Kidney (tissue), 14 donors: ENCODE measurements around the gene KIR2DL3. TPM values are rescaled to one million over a fixed set of nuclear protein-coding genes. Genes with fewer than 3 reads are reported as not detected.
"Not testable (repeated sequence)": the region's sequence is repeated elsewhere in the genome, so short reads cannot be mapped to it uniquely, and the experiment has no call there.

Experiments
- DNase-seq, 5 donors: peaks; one replicate each; pipeline ENCODE4 v3.0.0-alpha.2; 2013 to 2020
- FAIRE-seq: peaks from 2 replicates; lab custom pipeline; 2012; peaks lifted over from hg19 to GRCh38; lab: Jason Lieb, UNC
- H3K27ac ChIP-seq, 2 donors: one replicate each; pipeline ENCODE4 v1.7.0; 2013; ENCODE audit warnings: low read depth in 2 of 2, low read length in 2 of 2, inconsistent platforms in 1 of 2
- H3K27me3 ChIP-seq: one replicate; pipeline ENCODE4 v1.7.1; 2013; ENCODE audit warnings: low read length, inconsistent platforms; ENCODE audit not compliant: control insufficient read depth, insufficient read depth
- H3K36me3 ChIP-seq, 3 donors: one replicate each; pipeline versions ENCODE4 v1.7.0 to v1.7.1; 2013; ENCODE audit warnings: low read length in 3 of 3, control low read depth in 1 of 3, inconsistent platforms in 1 of 3; ENCODE audit not compliant: insufficient read depth in 3 of 3, control insufficient read depth in 2 of 3
- H3K4me1 ChIP-seq, 3 donors: one replicate each; pipeline versions ENCODE4 v1.7.0 to v1.7.1; 2013; ENCODE audit warnings: low read length in 3 of 3, inconsistent platforms in 1 of 3, low read depth in 1 of 3; ENCODE audit not compliant: control insufficient read depth in 2 of 3, insufficient read depth in 2 of 3
- H3K4me3 ChIP-seq, 3 donors: one replicate each; pipeline versions ENCODE4 v1.7.0 to v1.8.1; 2013; ENCODE audit warnings: low read length in 3 of 3, control low read depth in 1 of 3, inconsistent platforms in 1 of 3
- H3K9ac ChIP-seq, 3 donors: one replicate each; pipeline versions ENCODE4 v1.7.0 to v1.7.1; 2013; ENCODE audit warnings: low read length in 3 of 3, control low read depth in 1 of 3, inconsistent platforms in 1 of 3
- H3K9me3 ChIP-seq, 3 donors: one replicate each; pipeline versions ENCODE4 v1.7.0 to v1.7.1; 2013; ENCODE audit warnings: low read length in 3 of 3, control low read depth in 1 of 3, inconsistent platforms in 1 of 3; ENCODE audit not compliant: control insufficient read depth in 2 of 3, insufficient read depth in 1 of 3
- intact Hi-C: fragments of 100-400 bp; cut with DNase I; formaldehyde crosslinking; loops from one replicate; pipeline ENCODE4 v1.11.1; 2022
- polyA plus RNA-seq: library from polyadenylated mRNA; stranded (reverse); fragments of 350-450 nt; fragmentation: Illumina TruSeq; extraction: RNeasy Lipid Tissue Mini Kit (QIAGEN cat#74804); gene quantifications from one replicate; pipeline ENCODE4 v1.2.3, GENCODE V29; 2014; ENCODE audit warnings: low read depth, low replicate concordance; ENCODE audit not compliant: insufficient read depth
- total RNA-seq: library from RNA; stranded (reverse); fragmentation: NEBNext Ultra II Directional; extraction: Animal tissue kit (Norgen Biotek cat#: 25700); gene quantifications from one replicate; pipeline ENCODE4 v1.2.1, GENCODE V29; 2021
- TF ChIP-seq, protein P1 (sequence below): IDR thresholded peaks from 3 replicates; pipeline ENCODE4 v1.5.1; 2012; ENCODE audit warnings: mild to moderate bottlenecking, moderate library complexity, borderline replicate concordance; ENCODE audit not compliant: insufficient read depth; ENCODE audit errors: extremely low read depth
- donor health status: control.
- donor health status: control.
- donor health status: control.
- donor health status: control.
- donor health status: control.
- donor health status: DM: yes; HTN: yes; CAD: no.
- donor health status: Normal renal cell carcinoma (clear cell type).

Gene KIR2DL3
- total and polyA plus RNA-seq, 2 donors from 2014 or later, result 0.25 TPM; not detected in 1

DNA sequence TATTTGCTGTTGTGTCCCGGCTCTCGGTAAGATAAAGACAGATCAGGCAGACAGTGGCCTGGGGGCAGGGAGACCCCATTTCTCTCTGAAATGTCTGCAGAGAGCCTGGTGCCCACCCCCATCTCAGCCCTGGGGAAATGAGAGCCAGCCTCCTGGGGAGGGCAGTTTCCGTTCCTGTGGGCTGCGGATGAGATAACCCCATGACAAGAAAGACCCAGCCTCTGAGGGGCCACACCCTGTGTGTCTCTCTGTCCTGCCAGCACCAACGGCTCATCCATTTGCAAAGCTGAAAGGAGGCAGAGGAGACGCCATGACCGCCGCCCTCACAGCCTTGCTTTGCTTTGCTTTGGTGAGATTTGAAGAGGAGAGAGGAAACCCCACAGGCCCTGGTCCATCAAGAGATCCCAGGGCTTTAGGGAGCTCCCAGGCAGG is 42.2 kb upstream of the KIR2DL3 start:
- no peaks in the 10 kb centered on the region for H3K9me3 ChIP-seq
- no peak overlapping the region for H3K27ac ChIP-seq
- FAIRE-seq (no peak), DNase-seq (no peak)
- H3K9ac ChIP-seq, result no peak overlapping the region
- TF ChIP-seq, protein P1, sequence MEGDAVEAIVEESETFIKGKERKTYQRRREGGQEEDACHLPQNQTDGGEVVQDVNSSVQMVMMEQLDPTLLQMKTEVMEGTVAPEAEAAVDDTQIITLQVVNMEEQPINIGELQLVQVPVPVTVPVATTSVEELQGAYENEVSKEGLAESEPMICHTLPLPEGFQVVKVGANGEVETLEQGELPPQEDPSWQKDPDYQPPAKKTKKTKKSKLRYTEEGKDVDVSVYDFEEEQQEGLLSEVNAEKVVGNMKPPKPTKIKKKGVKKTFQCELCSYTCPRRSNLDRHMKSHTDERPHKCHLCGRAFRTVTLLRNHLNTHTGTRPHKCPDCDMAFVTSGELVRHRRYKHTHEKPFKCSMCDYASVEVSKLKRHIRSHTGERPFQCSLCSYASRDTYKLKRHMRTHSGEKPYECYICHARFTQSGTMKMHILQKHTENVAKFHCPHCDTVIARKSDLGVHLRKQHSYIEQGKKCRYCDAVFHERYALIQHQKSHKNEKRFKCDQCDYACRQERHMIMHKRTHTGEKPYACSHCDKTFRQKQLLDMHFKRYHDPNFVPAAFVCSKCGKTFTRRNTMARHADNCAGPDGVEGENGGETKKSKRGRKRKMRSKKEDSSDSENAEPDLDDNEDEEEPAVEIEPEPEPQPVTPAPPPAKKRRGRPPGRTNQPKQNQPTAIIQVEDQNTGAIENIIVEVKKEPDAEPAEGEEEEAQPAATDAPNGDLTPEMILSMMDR, result no peak
- intact Hi-C loops, result no loop called here
- no peaks in the 10 kb centered on the region for H3K27me3 ChIP-seq
- no peaks in the 10 kb centered on the region for H3K36me3 ChIP-seq
- H3K4me3 ChIP-seq, result no peak overlapping the region
- H3K4me1 ChIP-seq, result no peaks in the 10 kb centered on the region

DNA sequence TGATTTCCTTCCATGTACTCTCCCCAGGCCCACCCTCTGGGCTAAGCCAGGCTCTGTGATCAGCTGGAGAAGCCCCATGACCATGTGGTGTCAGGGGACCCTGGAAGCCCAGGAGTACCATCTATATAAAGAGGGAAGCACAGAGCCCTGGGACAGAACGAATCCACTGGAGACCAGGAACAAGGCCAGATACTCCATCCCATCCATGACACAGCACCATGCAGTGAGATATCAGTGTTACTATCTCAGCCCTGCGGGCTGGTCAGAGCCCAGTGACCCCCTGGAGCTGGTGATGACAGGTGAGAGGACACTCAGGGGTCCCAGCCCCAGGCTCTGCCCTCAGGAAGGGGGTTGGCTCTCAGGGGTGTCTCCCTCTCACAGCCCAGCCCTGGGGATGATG is 41.5 kb upstream of the KIR2DL3 start:
- no peak for FAIRE-seq
- no peaks in the 10 kb centered on the region for H3K9me3 ChIP-seq

DNA sequence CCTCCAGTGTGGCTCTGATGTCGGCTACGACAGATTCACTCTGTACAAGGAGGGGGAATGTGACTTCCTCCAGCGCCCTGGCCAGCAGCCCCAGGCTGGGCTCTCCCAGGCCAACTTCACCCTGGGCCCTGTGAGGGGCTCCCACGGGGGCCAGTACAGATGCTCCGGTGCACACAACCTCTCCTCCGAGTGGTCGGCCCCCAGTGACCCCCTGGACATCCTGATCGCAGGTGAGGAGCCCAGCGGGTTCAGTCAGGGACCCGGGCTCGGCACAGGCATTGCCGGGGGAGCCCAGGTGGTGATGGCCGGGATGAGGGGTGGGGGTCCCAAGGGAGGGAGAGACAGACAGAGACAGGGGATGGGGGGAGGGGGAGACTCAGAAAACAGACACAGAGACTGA is 40.6 kb upstream of the KIR2DL3 start:
- intact Hi-C loops, H3K4me1 ChIP-seq, H3K9me3 ChIP-seq, H3K4me3 ChIP-seq, DNase-seq, FAIRE-seq, H3K36me3 ChIP-seq, H3K27me3 ChIP-seq, H3K27ac ChIP-seq, H3K9ac ChIP-seq: not testable (repeated sequence)

More for the DNA sequence above, 41.5 kb upstream of the KIR2DL3 start:
- Histone ChIP-seq H3K27ac (no peak overlapping the region), H3K4me1 (no peaks in the 10 kb centered on the region), H3K9ac (no peak overlapping the region), H3K36me3 (no peaks in the 10 kb centered on the region), H3K27me3 (no peaks in the 10 kb centered on the region), H3K4me3 (no peak overlapping the region)
- intact Hi-C loops, result no loop called here
- DNase-seq, result no peak
- TF ChIP-seq, protein P1, result no peak

GRCh38 chr19:54704928-54705327 is 33.4 kb upstream of the KIR2DL3 start:
- no peak overlapping the region for H3K27ac ChIP-seq
- no peak overlapping the region for H3K4me3 ChIP-seq
- no peak overlapping the region for H3K9ac ChIP-seq
- H3K36me3 ChIP-seq, result no peaks in the 10 kb centered on the region
- no peaks in the 10 kb centered on the region for H3K27me3 ChIP-seq
- DNase-seq, result no peak
- no peaks in the 10 kb centered on the region for H3K9me3 ChIP-seq
- intact Hi-C loops, result no loop called here
- no peaks in the 10 kb centered on the region for H3K4me1 ChIP-seq
- no peak for FAIRE-seq
- TF ChIP-seq, protein P1, result no peak
